Inferior parietal cortex (tissue), 1 donor: Measurements from ENCODE around the gene XPA.
"Not testable (repeated sequence)": the region's sequence is repeated elsewhere in the genome, so short reads cannot be mapped to it uniquely, and the experiment has no call there.

Experiments used
- DNase-seq: peaks from one replicate; pipeline ENCODE4 v3.0.0-alpha.2; 2016; ENCODE audit errors: extremely low spot score

XPA gene

DNA sequence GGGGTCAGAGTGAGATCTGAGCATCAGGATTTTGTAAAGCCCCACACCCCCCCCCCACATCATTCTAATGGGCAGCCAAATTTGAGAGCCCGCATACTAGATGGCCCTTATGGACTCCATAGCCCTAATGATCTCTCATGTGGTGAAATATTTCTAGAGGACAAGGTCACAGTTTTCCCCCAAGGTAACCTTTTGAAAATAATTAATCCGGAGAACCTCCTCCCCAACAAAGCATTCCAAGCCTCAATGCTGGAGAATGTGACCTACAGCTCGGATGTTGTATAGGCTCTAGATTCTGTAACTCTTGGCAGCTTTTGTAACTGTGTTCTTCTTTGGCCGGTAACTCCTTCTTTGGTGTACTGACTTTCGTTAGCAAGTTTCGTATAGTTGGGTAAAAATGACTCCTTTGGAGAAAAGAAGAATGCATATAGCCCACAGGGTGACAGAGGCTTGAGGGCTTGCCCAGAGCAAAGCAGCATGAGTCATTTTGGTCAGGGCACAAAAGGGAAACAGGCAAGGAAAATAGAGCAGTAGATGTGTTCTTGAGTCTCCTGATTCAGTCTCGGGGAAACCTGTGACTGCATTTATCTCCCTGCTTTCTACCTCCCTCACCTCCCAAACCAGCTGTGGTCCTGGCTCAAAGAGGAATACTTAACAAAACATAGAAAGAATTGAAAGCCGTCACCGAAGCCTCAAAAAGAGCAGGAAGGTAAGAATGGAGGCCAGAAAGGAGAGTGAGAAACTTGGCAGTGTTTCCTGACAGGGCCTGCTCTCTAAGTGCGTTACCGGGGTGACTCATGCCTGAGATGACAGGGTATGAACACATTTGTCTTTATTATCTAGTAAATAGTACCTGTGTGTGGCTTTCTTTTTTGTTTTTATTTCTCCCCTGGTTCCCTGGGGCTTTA is 6.6 kb upstream of the XPA start:
- DNase-seq = no peak

DNA sequence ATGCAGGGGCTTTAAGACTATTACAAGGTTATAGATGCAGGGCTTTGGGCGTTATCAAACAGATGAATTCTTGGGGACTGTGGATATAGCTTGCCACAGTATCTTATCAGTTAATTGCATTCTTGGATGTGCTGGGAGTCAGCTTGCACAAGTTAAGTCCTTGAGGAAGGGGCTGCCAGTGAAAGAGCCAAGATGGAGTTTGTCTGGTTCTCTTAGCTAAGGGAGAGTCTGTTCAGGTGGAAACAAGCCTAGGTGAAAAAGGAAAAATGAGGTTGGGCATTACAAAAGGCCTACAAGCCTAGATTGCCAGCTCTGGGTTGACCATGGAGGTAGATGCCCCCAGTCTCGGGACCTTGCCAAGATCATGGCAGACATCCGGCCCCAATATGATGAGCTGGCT is 2.7 kb upstream of the XPA start:
- DNase-seq = not testable (repeated sequence)

DNA sequence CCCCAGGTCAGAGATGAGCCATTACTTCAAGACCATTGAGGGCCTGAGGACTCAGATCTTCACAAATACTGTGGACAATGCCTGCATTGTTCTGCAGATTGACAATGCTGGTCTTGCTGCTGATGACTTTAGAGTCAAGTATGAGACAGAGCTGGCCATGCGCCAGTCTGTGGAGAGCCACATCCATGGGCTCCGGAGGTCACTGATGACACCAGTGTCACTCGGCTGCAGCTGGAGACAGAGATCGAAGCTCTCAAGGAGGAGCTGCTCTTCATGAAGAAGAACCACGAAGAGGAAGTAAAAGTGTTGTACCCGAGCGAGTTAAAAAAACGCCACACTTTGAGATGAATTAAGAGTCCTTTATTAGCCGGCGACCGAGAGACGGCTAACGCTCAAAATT is 2.1 kb upstream of the XPA start:
- DNase-seq = not testable (repeated sequence)

DNA sequence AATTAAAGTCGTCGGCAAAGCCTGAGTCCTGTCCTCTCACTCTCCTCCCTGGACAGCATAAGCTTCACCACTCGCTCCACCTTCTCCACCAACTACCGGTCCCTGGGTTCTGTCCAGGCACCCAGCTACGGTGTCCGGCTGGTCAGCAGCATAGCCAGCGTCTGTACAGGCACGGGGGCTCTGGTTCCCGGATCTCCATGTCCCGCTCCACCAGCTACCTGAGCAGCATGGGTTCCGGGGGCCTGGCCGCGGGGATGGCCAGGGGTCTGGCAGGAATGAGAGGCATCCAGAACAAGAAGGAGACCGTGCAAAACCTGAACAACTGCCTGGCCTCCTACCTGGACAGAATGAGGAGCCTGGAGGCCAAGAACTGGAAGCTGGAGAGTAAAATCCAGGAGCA is 1.7 kb upstream of the XPA start:
- DNase-seq = no peak

DNA sequence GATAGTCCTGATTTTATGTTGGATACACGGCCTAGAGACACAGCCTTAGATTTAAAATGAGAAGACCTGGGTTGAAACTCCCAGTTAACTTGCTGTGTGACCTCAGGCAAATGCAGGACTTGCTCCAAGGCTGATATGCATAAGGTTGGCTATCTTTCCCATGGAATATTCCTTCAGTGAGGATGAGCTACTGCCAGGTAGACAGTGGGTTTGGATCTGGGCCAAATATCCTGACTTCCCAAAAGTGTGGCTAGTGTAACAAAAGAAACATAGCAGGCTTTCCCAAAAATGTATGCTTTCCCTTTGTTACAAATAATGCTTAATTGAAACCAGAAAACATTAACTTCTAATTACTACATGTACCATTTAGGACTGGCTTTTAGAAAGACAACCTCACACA is 697 bp upstream of the XPA start:
- no peak for DNase-seq

DNA sequence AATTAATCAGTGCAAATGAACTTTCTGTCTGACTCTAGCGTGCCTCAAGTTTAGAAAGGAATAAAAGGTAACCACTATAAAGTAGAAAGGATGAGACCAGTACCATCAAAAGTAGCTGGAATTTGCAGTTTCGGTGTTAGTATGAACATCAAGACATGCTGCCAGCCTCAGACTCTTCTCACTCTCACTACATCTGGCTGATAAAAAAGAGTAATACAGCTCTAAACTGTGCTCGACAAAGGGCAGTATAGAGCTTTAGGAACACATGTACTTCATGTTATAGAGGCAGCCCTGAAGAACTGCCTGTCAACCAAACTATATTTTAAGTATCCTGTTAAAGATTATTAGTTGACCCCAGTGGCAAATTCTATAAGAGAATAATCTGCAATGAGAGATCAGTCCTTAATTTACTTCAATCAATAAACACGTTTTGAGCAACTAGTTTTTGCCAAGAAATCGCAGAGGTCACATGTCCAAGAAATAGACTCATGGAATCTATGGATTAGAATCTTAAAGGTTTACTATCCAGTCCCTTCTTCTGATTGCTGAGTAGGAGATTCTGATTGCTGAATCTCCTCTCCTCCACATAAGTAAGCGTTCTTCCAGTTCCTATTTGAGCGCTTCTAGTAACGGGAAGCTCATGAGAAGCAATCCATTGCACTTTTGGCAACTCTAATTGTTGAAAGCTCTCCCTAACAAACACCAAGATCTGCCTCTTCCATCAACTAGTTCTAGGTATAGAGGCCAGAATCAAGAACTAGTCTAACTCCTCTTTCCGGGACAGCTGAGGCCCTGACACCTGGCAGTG is 941 bp downstream of the XPA start:
- DNase-seq = peak; percentile 55

DNA sequence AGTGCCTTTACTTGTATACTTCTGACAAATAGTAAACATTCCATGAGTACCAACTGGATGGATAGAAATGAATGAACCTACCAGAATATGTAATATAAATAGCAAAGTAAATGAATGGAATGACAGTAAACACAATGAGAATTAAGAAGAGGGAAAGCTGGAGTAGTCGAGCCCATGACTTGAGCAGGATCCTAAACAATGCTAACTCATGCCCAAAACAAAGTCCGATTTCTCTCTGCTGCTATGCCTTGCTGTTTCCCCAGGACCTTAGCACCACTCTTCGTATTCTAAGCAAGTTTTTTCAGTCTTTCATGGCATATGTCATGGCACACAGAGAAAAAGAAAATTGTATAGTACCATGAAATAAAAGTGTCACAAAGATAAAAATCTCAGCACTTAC is 1.8 kb downstream of the XPA start:
- DNase-seq = no peak

DNA sequence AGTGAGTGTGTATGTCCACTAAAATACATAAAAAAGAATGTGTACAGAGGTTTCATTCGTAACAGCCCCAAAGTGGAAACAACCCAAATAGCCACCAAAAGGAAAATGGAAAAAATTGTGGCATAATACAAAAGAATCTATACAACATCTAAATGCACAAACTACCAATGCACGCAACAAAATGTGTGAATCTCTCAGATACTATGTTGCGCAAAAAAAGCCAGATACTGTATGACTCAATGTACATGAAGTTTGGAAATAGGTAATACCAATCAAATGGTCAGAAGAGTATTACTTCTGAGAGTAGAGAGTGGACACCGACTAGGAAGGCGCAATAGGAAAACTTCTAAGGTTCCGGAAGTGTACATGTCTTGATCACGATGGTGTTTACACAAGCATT is 2.4 kb downstream of the XPA start:
- DNase-seq = no peak

DNA sequence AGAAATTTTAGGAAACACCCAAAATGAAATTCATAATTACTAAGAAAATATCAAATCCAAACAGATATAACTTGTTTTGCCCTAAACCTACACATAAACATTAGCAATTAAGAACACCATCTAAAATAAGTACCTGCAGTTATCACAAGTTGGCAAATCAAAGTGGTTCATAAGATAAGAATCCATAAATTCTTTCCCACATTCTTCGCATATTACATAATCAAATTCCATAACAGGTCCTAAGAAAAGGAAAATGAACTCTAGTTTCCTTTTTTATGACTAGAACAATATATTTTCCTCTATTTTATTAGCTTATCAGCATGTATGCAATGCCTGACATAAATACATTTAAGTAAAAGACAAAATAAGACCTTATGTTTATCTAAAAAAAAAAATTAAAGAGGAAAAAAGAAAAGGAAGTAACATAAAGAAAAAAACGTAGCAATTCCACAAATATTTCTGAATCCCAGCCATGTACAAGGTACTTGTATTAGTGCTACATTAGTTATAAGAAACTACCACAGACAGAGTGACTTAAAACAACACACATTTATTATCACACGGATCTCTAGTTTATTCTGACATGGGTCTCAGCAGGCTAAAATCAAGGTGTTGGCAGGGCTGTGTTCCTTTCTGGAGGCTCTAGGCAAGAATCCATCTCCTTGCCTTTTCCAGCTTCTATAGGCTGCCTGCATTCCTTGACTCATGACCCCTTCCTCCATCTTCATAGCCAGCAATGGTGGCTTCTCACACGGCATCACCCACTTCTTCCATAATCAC is 7.5 kb downstream of the XPA start:
- DNase-seq = no peak

DNA sequence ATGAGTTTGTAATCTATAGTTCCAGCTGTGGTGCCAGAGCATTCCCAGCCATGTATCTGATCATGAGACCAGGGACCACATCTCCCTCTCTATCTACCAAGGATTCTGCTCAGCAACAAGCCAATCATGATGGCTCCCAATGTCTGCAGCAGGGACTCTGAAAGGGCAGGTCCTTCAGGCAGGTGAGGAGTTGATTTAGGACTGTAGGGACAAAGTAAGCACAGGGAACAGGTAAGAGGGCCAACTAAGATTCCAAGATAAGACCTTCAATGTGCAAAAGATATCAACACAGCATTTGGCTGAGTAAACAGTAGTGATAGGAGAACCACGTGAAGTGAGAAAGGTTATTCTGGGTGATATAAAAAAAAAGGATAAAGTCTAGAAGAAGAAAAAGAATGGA is 8.5 kb downstream of the XPA start:
- no peak for DNase-seq

DNA sequence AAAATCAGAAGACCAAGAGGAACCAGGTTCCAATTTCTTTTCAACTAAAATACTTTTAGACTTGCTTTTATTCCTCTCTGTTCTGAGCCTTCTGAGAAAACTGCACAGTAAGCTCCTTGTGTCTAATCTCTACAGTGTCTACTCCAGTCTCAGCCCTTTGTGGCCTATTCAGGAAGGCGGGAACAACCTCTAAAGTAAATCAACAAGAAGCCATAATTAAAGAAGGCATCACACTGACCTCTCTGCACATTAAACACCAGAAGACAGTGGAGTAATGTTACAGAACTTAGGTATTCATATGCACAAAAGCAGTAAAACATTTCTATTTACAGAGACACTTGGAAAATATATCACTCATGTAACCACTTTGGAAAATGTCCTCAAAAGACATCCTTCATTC is 14.9 kb downstream of the XPA start:
- no peak for DNase-seq

DNA sequence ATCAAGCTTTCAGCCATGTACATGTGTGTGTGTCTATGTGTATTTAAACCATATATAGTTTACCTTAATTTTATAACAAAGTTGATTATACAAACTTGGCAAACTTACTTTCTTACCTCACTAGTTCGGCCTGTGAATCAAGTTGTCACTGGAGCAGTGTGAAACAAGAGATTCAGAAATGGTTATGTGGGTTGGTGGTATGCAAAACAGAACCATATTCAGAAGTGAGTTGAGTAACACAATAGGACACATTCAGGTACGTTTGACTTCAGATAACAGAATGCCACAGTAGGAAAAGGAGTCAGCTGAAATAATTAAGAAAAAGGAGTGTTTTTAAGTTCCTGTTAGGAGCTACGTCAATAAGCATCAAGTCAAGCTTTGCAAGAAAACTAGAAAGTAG is 21.5 kb downstream of the XPA start:
- DNase-seq = no peak

DNA sequence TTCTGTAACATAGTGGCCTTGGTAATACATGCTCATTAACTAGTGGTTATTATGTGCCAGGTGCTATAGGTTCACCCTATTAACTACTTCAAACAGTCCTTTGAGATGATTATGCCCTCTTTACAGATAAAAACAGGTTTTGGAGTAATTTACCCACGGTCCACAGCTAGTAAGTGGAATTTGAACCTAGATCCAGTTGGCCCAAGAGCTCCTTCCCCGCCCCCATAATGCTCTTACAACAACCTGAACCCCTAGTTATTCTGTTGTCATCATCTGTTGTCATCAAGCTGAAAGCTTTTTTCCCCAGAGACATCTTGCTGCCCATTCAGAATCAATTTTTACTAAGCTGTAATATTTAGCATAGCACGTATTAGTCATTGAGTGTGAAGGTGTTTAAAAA is 23.2 kb downstream of the XPA start:
- DNase-seq = no peak

DNA sequence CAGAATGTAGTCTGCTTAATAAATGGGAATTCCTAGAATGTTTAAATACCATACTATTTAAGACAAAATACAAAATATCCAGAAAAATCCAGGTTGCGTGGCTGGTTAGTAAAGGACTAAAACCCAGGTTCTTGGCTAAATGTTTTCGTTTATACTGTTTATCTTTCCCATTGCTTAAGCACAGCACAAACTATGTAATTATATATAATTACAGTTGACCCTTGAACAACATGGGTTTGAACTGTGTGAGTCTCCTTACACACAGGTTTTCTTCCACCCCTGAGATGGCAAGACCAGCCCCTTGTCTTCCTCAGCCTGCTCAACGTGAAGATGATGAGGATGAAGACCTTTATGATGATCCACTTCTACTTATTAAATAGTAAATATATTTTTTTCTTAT is 24.7 kb downstream of the XPA start:
- no peak for DNase-seq

DNA sequence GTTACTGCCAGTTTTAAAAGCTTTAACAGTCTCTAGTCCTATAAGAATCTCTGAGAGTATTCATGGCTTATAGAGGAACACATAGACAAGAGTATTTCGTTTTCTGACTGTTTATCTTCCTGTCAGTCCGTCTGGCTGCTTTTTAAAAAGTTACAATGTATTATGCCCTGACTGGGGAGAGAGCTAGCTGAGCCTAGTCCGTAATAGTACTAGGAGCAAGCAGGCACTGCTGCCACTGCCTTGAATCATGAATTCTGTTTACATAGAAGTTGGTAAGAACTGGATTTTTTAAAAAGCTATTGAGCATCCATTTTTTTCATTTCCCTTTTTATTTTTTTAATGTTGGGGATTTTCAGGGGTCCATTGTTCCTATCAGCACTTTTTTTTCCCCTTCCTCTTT is 26.6 kb downstream of the XPA start:
- DNase-seq = no peak

DNA sequence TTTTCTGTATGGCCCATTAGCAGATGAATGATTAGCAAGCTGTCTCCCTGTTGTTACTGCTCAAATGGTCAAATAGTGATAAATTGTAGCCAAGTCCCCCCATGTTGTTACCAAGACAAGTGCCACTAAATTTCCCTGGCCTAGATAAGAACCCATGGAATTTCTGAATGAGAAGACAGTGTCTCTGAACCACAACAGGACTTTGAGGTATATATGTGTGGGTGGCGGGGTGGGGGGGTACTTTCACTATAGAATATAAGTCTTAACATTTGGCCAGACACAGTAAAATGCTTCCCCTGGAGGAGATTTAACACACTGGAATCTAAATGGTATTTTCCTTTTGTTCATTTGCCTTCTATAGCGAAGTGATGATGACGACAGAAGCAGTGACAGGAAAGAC is 28.7 kb downstream of the XPA start:
- DNase-seq = no peak

DNA sequence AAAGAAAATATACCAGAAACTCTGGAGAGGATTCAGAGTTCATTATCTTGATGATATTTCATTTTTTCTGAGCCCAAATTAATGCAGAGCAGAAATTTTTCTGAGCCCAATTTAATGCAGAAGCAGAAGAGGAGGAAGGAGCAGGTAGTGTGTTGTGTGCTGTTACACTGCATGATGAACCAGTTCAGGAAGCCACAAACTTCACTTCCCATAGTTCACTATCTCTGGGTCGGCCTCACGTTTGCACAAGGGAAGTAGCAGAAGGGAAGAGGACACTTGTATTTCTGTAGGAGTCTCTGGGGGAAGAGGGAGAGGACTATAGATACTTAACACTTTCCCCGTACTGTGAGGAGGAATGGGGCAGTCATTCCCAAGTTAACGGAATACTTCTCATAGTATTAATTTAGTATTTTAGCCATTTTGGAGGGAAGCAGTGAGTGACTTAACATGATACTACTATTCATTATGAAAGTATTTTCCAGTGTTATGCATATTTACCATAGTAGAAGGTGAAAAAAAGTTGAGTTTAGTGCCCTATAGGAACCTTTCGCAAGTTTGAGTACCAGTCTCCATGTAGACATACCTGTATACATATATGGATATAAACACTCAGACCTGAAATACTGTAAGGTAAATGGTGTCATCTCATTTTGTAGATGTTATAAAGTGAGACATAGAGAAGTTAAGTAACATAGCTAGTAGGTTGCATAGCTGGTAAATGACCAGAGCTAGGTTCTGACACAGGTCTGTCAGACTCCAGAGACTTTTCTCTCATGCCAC is 30.0 kb downstream of the XPA start:
- no peak for DNase-seq

DNA sequence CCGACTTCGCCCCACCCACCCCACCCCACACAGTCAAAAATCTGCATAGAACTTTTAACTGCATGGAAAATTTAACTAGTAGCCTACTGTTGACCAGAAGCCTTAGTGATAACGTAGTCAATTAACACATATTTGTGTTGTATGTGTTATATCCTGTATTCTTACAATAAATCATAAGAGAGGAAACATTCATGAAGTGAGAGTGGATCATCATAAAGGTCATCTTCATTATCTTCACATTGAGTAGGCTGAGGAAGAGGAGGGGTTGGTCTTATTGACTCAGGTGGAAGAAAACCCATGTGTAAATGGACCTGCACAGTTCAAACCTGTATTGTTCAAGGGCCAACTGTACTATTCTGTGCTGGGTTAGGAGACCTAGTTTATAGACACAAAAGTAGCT is 31.4 kb downstream of the XPA start:
- DNase-seq = no peak

DNA sequence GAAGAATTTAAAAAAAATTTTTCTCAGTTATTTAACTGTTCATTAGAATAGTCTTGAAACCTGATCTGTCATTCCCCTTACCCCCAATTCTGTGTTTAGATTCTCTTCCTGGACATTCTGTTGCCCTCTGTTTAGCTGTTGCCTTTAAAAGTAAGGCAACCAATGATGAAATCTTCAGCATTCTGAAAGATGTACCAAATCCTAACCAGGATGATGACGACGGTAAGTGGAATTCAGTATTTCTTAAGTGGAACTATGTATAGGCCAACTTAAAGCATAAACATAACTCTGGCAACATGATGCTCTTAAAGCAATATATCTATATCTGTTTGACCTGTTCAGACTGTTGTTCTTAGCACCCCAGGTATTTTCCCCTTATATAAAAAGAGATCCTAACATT is 36.3 kb downstream of the XPA start:
- DNase-seq = no peak

DNA sequence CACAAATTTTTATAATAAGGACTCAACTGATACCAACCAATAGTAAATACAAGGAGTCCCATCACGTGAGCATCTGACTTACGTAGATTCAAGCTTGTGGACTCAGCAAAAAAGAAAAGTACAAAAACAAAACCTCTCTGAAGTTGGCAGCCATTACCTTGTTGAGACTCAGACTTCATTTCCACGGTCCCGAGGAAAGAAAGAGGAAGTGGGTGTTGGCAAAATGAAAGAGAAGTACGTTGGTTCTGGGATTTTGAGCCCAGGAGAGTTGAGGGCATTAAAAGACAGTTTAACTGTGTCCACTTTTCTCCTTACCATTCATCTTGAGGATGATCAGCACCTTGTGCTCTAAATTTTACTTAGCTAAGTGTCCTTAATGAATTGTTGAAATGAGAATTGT is 36.8 kb downstream of the XPA start:
- no peak for DNase-seq

DNA sequence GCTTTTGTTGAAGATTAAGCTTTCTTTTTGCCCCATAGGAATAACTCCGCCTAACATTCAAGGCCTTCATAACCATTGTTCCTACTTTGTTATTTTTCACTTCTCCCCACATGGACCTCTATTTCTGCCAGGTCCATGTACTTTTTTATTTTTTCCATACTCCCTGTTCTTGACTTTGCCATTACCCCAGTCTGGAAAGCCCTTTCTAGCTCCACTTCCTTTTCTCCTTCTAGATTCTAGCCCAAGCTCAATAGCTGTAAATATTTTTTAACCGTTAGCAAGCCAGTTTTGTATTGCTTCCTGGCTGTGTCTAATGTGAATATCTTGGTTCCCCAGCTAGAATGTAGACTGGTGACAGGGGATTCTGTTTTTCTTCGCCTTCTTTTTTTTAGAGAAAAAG is 37.4 kb downstream of the XPA start:
- no peak for DNase-seq

DNA sequence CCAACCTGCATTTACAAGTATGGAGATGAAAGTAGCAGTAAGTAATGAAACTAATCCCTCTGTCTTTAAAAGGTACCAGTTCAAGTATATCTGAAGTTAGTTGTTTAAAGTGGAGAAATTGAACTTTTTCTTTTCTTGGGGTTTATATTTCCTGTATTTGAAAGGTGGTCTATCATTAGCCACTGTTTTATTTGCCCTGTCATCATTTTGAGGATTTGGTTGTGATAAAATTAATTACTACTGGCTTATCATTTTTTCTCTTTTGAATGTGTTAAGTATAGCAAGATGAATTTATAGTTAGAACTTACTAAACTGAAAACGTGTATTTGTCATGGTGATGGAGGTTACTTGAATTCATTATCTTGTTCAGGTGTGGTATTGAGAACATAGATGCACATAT is 38.4 kb downstream of the XPA start:
- DNase-seq = no peak
